ENCODE measurements around the gene GRK2. TPM values are rescaled to one million over a fixed set of nuclear protein-coding genes. Genes with fewer than 3 reads are reported as not detected.

GRK2 gene
- total and polyA plus RNA-seq, 2 of the 13 experiments (the other 11 are each of a cell fraction or from before 2014, with no cell fraction given) = 31.3 to 42.4 TPM

DNA sequence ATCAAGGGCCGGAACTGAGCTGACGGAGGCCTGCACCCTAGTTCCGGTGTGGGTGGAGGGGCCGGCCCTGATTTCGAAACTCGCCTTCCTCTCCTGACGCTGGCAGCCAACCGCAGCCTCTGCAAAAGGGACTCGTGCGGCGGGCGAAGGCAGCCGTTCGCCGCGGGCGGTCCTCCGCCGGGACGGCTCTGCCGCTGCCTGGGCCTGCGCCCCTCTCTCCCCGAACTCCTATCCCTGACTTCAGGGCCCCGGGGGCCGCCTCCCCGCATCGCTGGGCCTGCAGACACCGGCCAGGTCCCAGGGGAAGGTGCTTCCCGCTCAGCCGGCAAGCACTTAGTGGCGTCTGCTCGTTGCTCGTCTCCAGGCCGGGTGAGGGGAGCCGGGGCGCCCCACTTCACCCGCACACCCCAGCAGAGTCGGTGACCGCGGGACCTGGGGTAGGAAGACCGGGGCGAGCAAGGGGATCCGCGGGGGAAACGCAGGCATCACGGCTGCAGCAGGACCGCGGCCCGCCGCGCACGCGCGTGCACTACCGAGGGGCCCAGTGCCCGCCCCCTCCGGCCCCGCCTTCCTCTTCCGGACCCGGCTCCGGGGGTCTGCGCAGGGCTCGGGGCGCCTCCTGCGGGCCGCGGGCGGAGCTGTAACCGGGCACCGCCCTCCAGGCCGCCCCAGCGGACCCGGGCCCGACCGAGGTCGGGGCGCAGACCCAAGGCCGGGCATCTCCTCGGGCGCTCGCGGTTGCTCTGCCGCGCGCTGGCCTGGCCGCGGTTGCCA lies 22.4 kb downstream of the GRK2 start (continued):
- TF ChIP-seq, protein P1, sequence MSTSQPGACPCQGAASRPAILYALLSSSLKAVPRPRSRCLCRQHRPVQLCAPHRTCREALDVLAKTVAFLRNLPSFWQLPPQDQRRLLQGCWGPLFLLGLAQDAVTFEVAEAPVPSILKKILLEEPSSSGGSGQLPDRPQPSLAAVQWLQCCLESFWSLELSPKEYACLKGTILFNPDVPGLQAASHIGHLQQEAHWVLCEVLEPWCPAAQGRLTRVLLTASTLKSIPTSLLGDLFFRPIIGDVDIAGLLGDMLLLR (CRISPR knock-in tag; IDR thresholded peaks at IDR 0.05) = 0 out of 2 replicates have a peak, but pooled peaks have one; percentile 45
- no peak for TF ChIP-seq RARG (CRISPR knock-in tag; IDR thresholded peaks at IDR 0.05; ENCODE audit: low read depth)
- no peak for TF ChIP-seq SP2 (CRISPR knock-in tag; IDR thresholded peaks at IDR 0.05)
- TF ChIP-seq ZSCAN21 (CRISPR knock-in tag; IDR thresholded peaks at IDR 0.05; ENCODE audit: borderline replicate concordance) = no peak; the same call in 1 of the 2 replicates
- peak; percentile 83; the same call in 1 of the 2 replicates for TF ChIP-seq ZFP90 (CRISPR knock-in tag; IDR thresholded peaks at IDR 0.05; ENCODE audit: borderline replicate concordance)
- peak; percentile 93; the same call in 1 of the 2 replicates for TF ChIP-seq ZNF607 (CRISPR knock-in tag; IDR thresholded peaks at IDR 0.05; ENCODE audit: borderline replicate concordance)
- no peak; the same call in 1 of the 2 replicates for TF ChIP-seq MIER2 (CRISPR knock-in tag; IDR thresholded peaks at IDR 0.05)
- peak; percentile 52; the same call in 1 of the 2 replicates for TF ChIP-seq TARDBP (CRISPR knock-in tag; IDR thresholded peaks at IDR 0.05)
- peak; percentile 56; the same call in 1 of the 2 replicates for TF ChIP-seq TGIF2 (CRISPR knock-in tag; IDR thresholded peaks at IDR 0.05)
- 0 out of 2 replicates have a peak, but pooled peaks have one; percentile 20 for TF ChIP-seq SIN3B (IDR thresholded peaks at IDR 0.05; ENCODE audit: low read length)
- TF ChIP-seq, protein P2, sequence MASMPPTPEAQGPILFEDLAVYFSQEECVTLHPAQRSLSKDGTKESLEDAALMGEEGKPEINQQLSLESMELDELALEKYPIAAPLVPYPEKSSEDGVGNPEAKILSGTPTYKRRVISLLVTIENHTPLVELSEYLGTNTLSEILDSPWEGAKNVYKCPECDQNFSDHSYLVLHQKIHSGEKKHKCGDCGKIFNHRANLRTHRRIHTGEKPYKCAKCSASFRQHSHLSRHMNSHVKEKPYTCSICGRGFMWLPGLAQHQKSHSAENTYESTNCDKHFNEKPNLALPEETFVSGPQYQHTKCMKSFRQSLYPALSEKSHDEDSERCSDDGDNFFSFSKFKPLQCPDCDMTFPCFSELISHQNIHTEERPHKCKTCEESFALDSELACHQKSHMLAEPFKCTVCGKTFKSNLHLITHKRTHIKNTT (CRISPR knock-in tag; IDR thresholded peaks at IDR 0.05) = no peak
- TF ChIP-seq IKZF4 (CRISPR knock-in tag; IDR thresholded peaks at IDR 0.05; ENCODE audit: borderline replicate concordance, low read depth, not compliant biosample characterization) = peak; percentile 62
- TF ChIP-seq ZNF468 (CRISPR knock-in tag; IDR thresholded peaks at IDR 0.05) = no peak
- TF ChIP-seq ZSCAN9 (CRISPR knock-in tag; IDR thresholded peaks at IDR 0.05; ENCODE audit: borderline replicate concordance) = peak; percentile 68; the same call in 1 of the 2 replicates
- peak; percentile 83 for TF ChIP-seq MYNN (CRISPR knock-in tag; IDR thresholded peaks at IDR 0.05; ENCODE audit: low read depth)
- peak; percentile 98 for TF ChIP-seq RBFOX2 (IDR thresholded peaks at IDR 0.05; ENCODE audit: low read depth, low read length)
- peak; percentile 66; the same call in 1 of the 2 replicates for TF ChIP-seq MIXL1 (CRISPR knock-in tag; IDR thresholded peaks at IDR 0.05)
- 0 out of 2 replicates have a peak, but pooled peaks have one; percentile 39 for TF ChIP-seq FOSL1 (CRISPR knock-in tag; IDR thresholded peaks at IDR 0.05; ENCODE audit: borderline replicate concordance)
- TF ChIP-seq, protein P3, sequence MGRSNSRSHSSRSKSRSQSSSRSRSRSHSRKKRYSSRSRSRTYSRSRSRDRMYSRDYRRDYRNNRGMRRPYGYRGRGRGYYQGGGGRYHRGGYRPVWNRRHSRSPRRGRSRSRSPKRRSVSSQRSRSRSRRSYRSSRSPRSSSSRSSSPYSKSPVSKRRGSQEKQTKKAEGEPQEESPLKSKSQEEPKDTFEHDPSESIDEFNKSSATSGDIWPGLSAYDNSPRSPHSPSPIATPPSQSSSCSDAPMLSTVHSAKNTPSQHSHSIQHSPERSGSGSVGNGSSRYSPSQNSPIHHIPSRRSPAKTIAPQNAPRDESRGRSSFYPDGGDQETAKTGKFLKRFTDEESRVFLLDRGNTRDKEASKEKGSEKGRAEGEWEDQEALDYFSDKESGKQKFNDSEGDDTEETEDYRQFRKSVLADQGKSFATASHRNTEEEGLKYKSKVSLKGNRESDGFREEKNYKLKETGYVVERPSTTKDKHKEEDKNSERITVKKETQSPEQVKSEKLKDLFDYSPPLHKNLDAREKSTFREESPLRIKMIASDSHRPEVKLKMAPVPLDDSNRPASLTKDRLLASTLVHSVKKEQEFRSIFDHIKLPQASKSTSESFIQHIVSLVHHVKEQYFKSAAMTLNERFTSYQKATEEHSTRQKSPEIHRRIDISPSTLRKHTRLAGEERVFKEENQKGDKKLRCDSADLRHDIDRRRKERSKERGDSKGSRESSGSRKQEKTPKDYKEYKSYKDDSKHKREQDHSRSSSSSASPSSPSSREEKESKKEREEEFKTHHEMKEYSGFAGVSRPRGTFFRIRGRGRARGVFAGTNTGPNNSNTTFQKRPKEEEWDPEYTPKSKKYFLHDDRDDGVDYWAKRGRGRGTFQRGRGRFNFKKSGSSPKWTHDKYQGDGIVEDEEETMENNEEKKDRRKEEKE (IDR thresholded peaks at IDR 0.05) = no peak
- TF ChIP-seq KAT7 (CRISPR knock-in tag; IDR thresholded peaks at IDR 0.05; ENCODE audit: borderline replicate concordance) = peak; percentile 63; the same call in 1 of the 2 replicates
- peak; percentile 82; the same call in 1 of the 2 replicates for TF ChIP-seq YEATS2 (CRISPR knock-in tag; IDR thresholded peaks at IDR 0.05; ENCODE audit: borderline replicate concordance)
- peak; percentile 92 for TF ChIP-seq KDM2A (CRISPR knock-in tag; IDR thresholded peaks at IDR 0.05; ENCODE audit: borderline replicate concordance, low read depth)
- no peak for TF ChIP-seq CENPT (CRISPR knock-in tag; IDR thresholded peaks at IDR 0.05; ENCODE audit: low read depth)
- no peak for TF ChIP-seq MATR3 (CRISPR knock-in tag; IDR thresholded peaks at IDR 0.05)

Data from HepG2 (cell line).